GM18517 (cell line): ENCODE results near the gene PHF21A.

Experiments
- ATAC-seq: cut with Tn5 transposase; IDR thresholded peaks from one replicate; pipeline ENCODE4 v1.9.1; 2021; ENCODE audit warnings: mild to moderate bottlenecking, moderate library complexity; ENCODE audit not compliant: unreplicated experiment

PHF21A gene

GRCh38 chr11:46079662-46080061 is 41.6 kb downstream of the PHF21A start:
- no peak for ATAC-seq

- no peak for ATAC-seq
Observed at GRCh38 chr11:46075928-46076327, 45.3 kb downstream of the PHF21A start.

- no peak for ATAC-seq
Observed at GRCh38 chr11:46075168-46075567, 46.1 kb downstream of the PHF21A start.

- ATAC-seq, result no peak
Observed at GRCh38 chr11:46073632-46074031, 47.6 kb downstream of the PHF21A start.

- ATAC-seq, result no peak
Observed at GRCh38 chr11:46072172-46072964, 48.9 kb downstream of the PHF21A start.

- no peak for ATAC-seq
Observed at GRCh38 chr11:46071091-46071490, 50.2 kb downstream of the PHF21A start.

GRCh38 chr11:46069595-46069994 is 51.7 kb downstream of the PHF21A start:
- no peak for ATAC-seq

- ATAC-seq, result no peak
Observed at GRCh38 chr11:46066335-46066734, 54.9 kb downstream of the PHF21A start.

GRCh38 chr11:46065681-46066080 is 55.6 kb downstream of the PHF21A start:
- no peak for ATAC-seq

GRCh38 chr11:46064221-46064620 is 57.0 kb downstream of the PHF21A start:
- ATAC-seq, result no peak

GRCh38 chr11:46063138-46063537 is 58.1 kb downstream of the PHF21A start:
- no peak for ATAC-seq

- no peak for ATAC-seq
Observed at GRCh38 chr11:46060013-46060412, 61.2 kb downstream of the PHF21A start.

- ATAC-seq, result no peak
Observed at GRCh38 chr11:46057489-46057888, 63.8 kb downstream of the PHF21A start.

GRCh38 chr11:46055371-46055770 is 65.9 kb downstream of the PHF21A start:
- no peak for ATAC-seq

GRCh38 chr11:46051102-46051501 is 70.2 kb downstream of the PHF21A start:
- ATAC-seq, result no peak

GRCh38 chr11:46050662-46051061 is 70.6 kb downstream of the PHF21A start:
- no peak for ATAC-seq

GRCh38 chr11:46050003-46050461 is 71.2 kb downstream of the PHF21A start:
- no peak for ATAC-seq

- ATAC-seq, result no peak
Observed at GRCh38 chr11:46049325-46049897, 71.8 kb downstream of the PHF21A start.

- ATAC-seq, result no peak
Observed at GRCh38 chr11:46048198-46048597, 73.1 kb downstream of the PHF21A start.

- no peak for ATAC-seq
Observed at GRCh38 chr11:46047520-46047919, 73.7 kb downstream of the PHF21A start.

GRCh38 chr11:46045811-46046210 is 75.4 kb downstream of the PHF21A start:
- ATAC-seq, result no peak

- ATAC-seq, result no peak
Observed at GRCh38 chr11:46044601-46045000, 76.7 kb downstream of the PHF21A start.
